Transverse colon (tissue), 4 donors: ENCODE data around the gene CHRNB1. TPM values are rescaled to one million over a fixed set of nuclear protein-coding genes. Genes with fewer than 3 reads are reported as not detected.

Experiments
- DNase-seq: peaks from one replicate; pipeline ENCODE4 v3.0.0-alpha.2; 2019
- H3K27ac ChIP-seq, 4 donors: fragments of 200-600 bp; sonication (generic); 2 replicates each; pipeline ENCODE4 v1.5.1; 2016 to 2018; ENCODE audit warnings: inconsistent platforms in 4 of 4
- H3K27me3 ChIP-seq: fragments of 200-600 bp; sonication (generic); 2 replicates; pipeline ENCODE4 v1.5.1; 2017; ENCODE audit warnings: inconsistent platforms
- H3K36me3 ChIP-seq, 4 donors: fragments of 200-600 bp; sonication (generic); 2 replicates each; pipeline ENCODE4 v1.5.1; 2017 to 2019; ENCODE audit warnings: inconsistent platforms in 4 of 4
- H3K4me1 ChIP-seq, 4 donors: fragments of 200-600 bp; sonication (generic); 2 replicates each; pipeline ENCODE4 v1.5.1; 2017 to 2020; ENCODE audit warnings: inconsistent platforms in 4 of 4
- H3K4me3 ChIP-seq, 4 donors: fragments of 200-600 bp; sonication (generic); 1 replicate in 1 of 4; 2 replicates in 3 of 4; pipeline versions ENCODE4 v1.5.1 to v1.6.1; 2017 to 2019; ENCODE audit warnings: inconsistent platforms in 4 of 4
- H3K9me3 ChIP-seq, 2 donors: fragments of 200-600 bp; sonication (generic); 2 replicates each; pipeline ENCODE4 v1.5.1; 2017 to 2019; ENCODE audit warnings: inconsistent platforms in 2 of 2
- CTCF ChIP-seq, 5 experiments: fragments of 200-600 bp in 3 of 5; fragments of 450-650 bp in 2 of 5; sonication (generic) in 3 of 5; IDR thresholded peaks; 1 replicate in 2 of 5; 2 replicates in 3 of 5; pipeline ENCODE4 v1.5.1; 2016 to 2017; ENCODE audit warnings: antibody characterized with exemption in 5 of 5, inconsistent platforms in 3 of 5, mild to moderate bottlenecking in 2 of 5, moderate library complexity in 1 of 5
- EP300 ChIP-seq: sonication (generic); formaldehyde crosslinking; IDR thresholded peaks from one replicate; pipeline ENCODE4 v1.6.1; 2017; ENCODE audit warnings: antibody characterized with exemption, low read depth
- POLR2A ChIP-seq: fragments of 450-650 bp; IDR thresholded peaks from one replicate; pipeline ENCODE4 v1.6.1; 2016; ENCODE audit warnings: antibody characterized with exemption, mild to moderate bottlenecking, moderate library complexity
- POLR2AphosphoS5 ChIP-seq, 3 donors: sonication (generic); formaldehyde crosslinking; IDR thresholded peaks; one replicate each; pipeline ENCODE4 v1.6.1; 2016; ENCODE audit warnings: antibody characterized with exemption in 3 of 3
- WGBS, 2 donors: methylation state at CpG; one replicate each; pipeline ENCODE4 v1.1.5; 2018; ENCODE audit warnings: low coverage in 1 of 2; 5-methylcytosine and 5-hydroxymethylcytosine counted together
- in situ Hi-C, 4 donors: fragments of 200-750 bp; cut with MboI; loops; one replicate each; pipeline versions ENCODE4 v1.15.0 to v1.15.1; 2017; ENCODE audit warnings: low sequenced_read_pairs in 3 of 4, low pct_ligation_motif_present in 1 of 4, low pct_unique_long_range_greater_than_20kb in 1 of 4
- intact Hi-C: fragments of 100-400 bp; cut with DNase I; formaldehyde crosslinking; loops from one replicate; pipeline ENCODE4 v1.15.1; 2023; ENCODE audit warnings: low total_unique reads
- total RNA-seq, 4 donors: library from RNA; depleted of rRNA; stranded (reverse); fragments of >200 nt; gene quantifications; one replicate each; pipeline ENCODE4 v1.1.0, GENCODE V29; 2016

The CHRNB1 gene
- total RNA-seq, 4 donors from 2014 or later: 5.8 to 10.3 (median 8.9) TPM; not detected in 1

DNA sequence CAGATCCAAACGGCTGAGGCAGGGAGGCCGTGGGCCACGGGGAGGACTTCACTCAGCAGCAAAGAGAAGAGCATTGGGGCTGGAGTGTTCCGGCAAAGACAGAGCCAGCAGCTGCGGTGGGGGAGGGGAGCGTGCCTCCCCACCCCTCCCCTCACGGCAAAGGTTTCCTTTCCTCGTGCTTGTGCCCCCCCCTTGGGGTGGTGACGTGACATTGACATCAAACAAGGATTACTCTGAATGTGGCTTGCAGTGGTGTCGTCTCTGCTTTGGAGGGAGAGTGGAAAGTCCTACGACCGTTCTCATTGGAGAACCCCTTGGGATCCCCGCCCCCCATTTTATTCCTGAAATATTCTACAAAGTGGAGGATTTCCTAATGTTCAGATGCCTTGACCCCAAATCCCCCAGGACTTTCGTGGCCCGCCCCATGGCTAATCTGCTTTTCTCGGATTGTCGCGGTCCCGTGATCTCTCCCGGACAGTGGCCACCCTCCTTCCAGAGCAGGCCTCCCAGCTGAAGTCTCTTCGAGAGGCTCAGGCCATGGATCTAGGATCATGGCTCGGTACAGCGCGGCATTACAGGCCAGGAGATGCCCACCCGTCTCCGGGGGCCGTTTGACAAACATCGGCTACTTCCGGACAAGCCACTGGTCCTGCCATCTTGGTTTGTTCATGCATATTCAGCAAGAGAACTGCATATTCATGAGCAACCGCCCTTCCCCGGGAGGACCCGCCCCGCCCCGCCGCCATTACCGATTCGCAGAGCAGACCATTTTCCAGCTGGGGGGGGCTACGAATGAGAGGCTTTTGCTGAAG, 38.6 kb downstream of the CHRNB1 start:
- no peaks in the 10 kb centered on the region for H3K27me3 ChIP-seq
- peak; percentile 93 for DNase-seq
- H3K4me1 ChIP-seq: peaks cover 25 to 50% (median 36%) of the 10 kb centered on the region in 4 donors
- intact Hi-C loops (loop anchor here (2.0 kb wide), 1 partner anchor 45 kb away; the partner anchor contains the start of gene FGF11), in situ Hi-C loops (no loop called here)
- WGBS, 2 donors: 0 to 1% methylated on average over 5 to 38 of the region's 38 CpGs
- no peaks in the 10 kb centered on the region for H3K36me3 ChIP-seq
- TF ChIP-seq EP300: peak; percentile 60
- peak; percentile 70 to 77 (median 71) for TF ChIP-seq POLR2AphosphoS5 (IDR thresholded peaks at IDR 0.05)
- TF ChIP-seq POLR2A: no peak
- peak overlapping the region; percentile 97 to 99 (median 98) for H3K27ac ChIP-seq
- H3K4me3 ChIP-seq: peak overlapping the region; percentile 61 to 78 (median 67)
- no peaks in the 10 kb centered on the region for H3K9me3 ChIP-seq

DNA sequence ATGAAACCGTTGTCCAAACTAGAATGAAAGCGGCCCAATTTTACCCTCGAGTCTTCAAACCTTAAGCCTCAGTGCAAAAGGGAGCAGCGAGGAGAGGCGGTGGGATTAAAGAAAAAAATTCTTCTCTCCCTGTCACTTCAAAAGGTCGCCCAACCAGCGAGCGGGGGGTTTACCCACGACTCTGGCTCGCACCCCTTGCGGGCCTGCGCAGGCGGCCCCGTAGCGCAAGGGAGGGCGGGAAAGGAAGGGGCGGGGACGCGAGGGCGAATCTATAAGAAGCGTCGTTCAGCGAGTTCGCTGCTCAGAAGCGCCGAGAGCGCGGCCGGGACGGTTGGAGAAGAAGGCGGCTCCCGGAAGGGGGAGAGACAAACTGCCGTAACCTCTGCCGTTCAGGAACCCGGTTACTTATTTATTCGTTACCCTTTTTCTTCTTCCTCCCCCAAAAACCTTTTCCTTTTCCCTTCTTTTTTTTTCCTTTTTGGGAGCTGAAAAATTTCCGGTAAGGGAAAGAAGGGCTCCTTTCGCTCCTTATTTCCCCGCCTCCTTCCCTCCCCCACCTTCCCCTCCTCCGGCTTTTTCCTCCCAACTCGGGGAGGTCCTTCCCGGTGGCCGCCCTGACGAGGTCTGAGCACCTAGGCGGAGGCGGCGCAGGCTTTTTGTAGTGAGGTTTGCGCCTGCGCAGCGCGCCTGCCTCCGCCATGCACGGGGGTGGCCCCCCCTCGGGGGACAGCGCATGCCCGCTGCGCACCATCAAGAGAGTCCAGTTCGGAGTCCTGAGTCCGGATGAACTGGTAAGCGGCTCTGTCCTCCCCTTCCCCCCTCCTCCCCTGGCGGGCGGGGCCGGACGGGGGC, 39.4 kb downstream of the CHRNB1 start, which contains the start of gene POLR2A:
TSS of gene POLR2A (plus strand) at position 300 of the 852 bp plus-strand sequence.
- intact Hi-C loops: loop anchor here (2.0 kb wide), 1 partner anchor 45 kb away; the partner anchor contains the start of gene FGF11
- no peaks in the 10 kb centered on the region for H3K36me3 ChIP-seq
- 0 to 1% methylated on average over 28 to 61 of the region's 64 CpGs for WGBS, 2 donors
- peak within 1 kb of the TSS; percentile 97 to 99 (median 98) for H3K27ac ChIP-seq
- peak in 2 of 5 experiments; percentile 7 to 16 for TF ChIP-seq CTCF (IDR thresholded peaks at IDR 0.05)
- peak; percentile 100 for TF ChIP-seq POLR2A
- TF ChIP-seq EP300: peak; percentile 53
- peak; percentile 100 for TF ChIP-seq POLR2AphosphoS5 (IDR thresholded peaks at IDR 0.05)
- peak within 1 kb of the TSS; percentile 61 to 78 (median 67) for H3K4me3 ChIP-seq
- H3K4me1 ChIP-seq: peaks cover 25 to 58% (median 40%) of the 10 kb centered on the region in 4 donors
- H3K27me3 ChIP-seq: no peaks in the 10 kb centered on the region
- DNase-seq: peak; percentile 99
- in situ Hi-C loops: no loop called here
- no peaks in the 10 kb centered on the region for H3K9me3 ChIP-seq

GRCh38 chr17:7484919-7485377, 40.1 kb downstream of the CHRNB1 start:
- Histone ChIP-seq H3K36me3 (no peaks in the 10 kb centered on the region), H3K9me3 (no peaks in the 10 kb centered on the region), H3K4me1 (peaks cover 25 to 63% (median 40%) of the 10 kb centered on the region in 4 donors), H3K4me3 (peak overlapping the region; percentile 40 to 78 (median 64)), H3K27ac (peak overlapping the region; percentile 97 to 99 (median 98)), H3K27me3 (no peaks in the 10 kb centered on the region)
- intact Hi-C loops: loop anchor here (2.0 kb wide), 1 partner anchor 46 kb away; the partner anchor contains the start of gene FGF11
- TF ChIP-seq POLR2AphosphoS5 (IDR thresholded peaks at IDR 0.05) (no peak), CTCF (IDR thresholded peaks at IDR 0.05) (no peak), POLR2A (no peak), EP300 (no peak)
- in situ Hi-C loops: no loop called here
- DNase-seq: no peak
- 0 to 4% methylated on average over 5 to 19 of the region's 19 CpGs for WGBS, 2 donors

GRCh38 chr17:7486181-7486580, 41.3 kb downstream of the CHRNB1 start:
- intact Hi-C loops: no loop called here
- no peaks in the 10 kb centered on the region for H3K27me3 ChIP-seq
- peaks cover 21 to 72% (median 43%) of the 10 kb centered on the region in 4 donors for H3K4me1 ChIP-seq
- peak overlapping the region; percentile 97 to 99 (median 98) for H3K27ac ChIP-seq
- TF ChIP-seq POLR2AphosphoS5 (IDR thresholded peaks at IDR 0.05) (no peak), EP300 (no peak), CTCF (IDR thresholded peaks at IDR 0.05) (no peak), POLR2A (no peak)
- peak overlapping the region in 2 of 4 donors; percentile 61 to 68 for H3K4me3 ChIP-seq
- no peaks in the 10 kb centered on the region for H3K9me3 ChIP-seq
- 25 to 75% methylated on average over 2 to 3 of the region's 3 CpGs for WGBS, 2 donors
- DNase-seq: no peak
- H3K36me3 ChIP-seq: no peaks in the 10 kb centered on the region
- in situ Hi-C loops: no loop called here
